NCI-H2227 treated with DMSO at 0.1 percent for 48 hours (cell line): ENCODE data around the gene MMAB.

Experiments used
- DNase-seq: peaks from one replicate; lab custom pipeline; 2025; lab: John Stamatoyannopoulos, UW

Gene MMAB

DNA sequence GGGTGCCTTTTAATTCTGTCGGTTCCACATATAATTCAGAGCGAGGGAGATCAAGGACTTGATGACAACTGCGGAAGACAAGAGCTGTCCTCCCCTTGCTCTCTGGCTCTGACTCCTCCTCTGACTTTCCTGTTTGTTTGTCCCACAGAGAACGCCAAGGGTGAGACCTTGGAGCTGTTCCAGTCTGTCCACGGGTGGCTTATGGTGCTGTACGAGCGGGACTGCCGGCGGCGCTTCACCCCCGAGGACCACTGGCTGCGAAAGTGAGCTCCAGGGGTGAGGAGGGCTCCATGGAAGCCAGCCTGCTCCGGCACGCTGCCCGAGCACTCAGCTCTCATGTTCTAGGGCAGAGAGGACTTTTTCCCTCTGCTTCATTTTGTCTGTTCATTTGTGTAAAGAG, 63.1 kb downstream of the MMAB start:
- DNase-seq, result no peak

DNA sequence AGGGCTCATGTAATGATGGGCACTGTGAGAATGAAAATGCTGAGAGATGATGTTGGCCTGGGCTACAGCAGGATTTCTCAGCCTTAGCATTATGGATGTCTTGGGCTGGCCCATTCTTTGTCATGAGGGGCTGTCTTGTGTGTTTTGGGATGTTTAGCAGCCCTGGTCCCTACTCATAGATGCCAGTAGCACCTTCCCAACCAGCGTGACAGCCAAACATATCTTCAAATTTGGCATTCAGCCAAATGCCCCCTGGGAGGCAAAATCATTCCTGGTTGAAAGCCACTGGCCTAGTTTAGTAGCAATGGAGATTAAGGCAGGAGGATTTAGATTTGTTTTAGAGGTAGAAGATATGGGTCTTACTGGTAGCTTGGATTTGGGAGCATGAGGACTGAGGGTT, 69.2 kb downstream of the MMAB start:
- DNase-seq, result no peak
